ENCODE measurements around the gene DPY19L3.

DPY19L3 gene

DNA sequence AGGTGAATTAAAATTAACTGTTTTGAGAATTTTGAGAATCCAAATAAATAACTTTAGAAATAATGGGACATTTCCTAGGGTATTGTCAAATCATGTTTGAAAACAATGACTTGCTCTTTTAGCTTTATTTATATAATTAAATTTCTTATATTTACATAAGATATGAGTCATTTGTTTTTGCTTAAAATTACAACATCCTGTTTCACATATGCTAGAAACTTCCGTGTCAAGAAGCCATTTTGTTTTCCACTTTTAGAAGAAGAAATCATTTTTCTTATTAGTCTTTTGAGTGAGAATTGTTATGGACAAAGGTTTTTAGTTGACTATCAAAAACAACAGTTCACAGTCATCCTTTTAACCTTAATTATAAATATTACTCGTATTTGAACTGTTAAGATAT is 48.2 kb downstream of the DPY19L3 start:
- no peak overlapping the region for H3K4me3 ChIP-seq (ENCODE audit: low read length)
- no peak overlapping the region for H3K27ac ChIP-seq (ENCODE audit: low read depth, low read length)
- H3K79me2 ChIP-seq (ENCODE audit: control insufficient read depth, low read length), result no peaks in the 10 kb centered on the region
- H4K20me1 ChIP-seq (ENCODE audit: control insufficient read depth, insufficient read depth, low read depth, low read length), result no peaks in the 10 kb centered on the region
- no peak overlapping the region for H3K4me2 ChIP-seq (ENCODE audit: low read length)
- H3K27me3 ChIP-seq (ENCODE audit: control insufficient read depth, low read length), result no peaks in the 10 kb centered on the region
- H3K9me2 ChIP-seq (replicated peaks; ENCODE audit: control insufficient read depth, low read length), result no peaks in the 10 kb centered on the region
- H3K36me3 ChIP-seq (ENCODE audit: control insufficient read depth, low read length), result peaks cover 29% of the 10 kb centered on the region
- H3K4me1 ChIP-seq (ENCODE audit: control insufficient read depth, low read length), result no peaks in the 10 kb centered on the region
- TF ChIP-seq, protein P1, sequence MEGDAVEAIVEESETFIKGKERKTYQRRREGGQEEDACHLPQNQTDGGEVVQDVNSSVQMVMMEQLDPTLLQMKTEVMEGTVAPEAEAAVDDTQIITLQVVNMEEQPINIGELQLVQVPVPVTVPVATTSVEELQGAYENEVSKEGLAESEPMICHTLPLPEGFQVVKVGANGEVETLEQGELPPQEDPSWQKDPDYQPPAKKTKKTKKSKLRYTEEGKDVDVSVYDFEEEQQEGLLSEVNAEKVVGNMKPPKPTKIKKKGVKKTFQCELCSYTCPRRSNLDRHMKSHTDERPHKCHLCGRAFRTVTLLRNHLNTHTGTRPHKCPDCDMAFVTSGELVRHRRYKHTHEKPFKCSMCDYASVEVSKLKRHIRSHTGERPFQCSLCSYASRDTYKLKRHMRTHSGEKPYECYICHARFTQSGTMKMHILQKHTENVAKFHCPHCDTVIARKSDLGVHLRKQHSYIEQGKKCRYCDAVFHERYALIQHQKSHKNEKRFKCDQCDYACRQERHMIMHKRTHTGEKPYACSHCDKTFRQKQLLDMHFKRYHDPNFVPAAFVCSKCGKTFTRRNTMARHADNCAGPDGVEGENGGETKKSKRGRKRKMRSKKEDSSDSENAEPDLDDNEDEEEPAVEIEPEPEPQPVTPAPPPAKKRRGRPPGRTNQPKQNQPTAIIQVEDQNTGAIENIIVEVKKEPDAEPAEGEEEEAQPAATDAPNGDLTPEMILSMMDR (IDR thresholded peaks at IDR 0.05; ENCODE audit: low read depth, low read length, poor library complexity, severe bottlenecking), result no peak
- TF ChIP-seq EZH2phosphoT487 (IDR thresholded peaks at IDR 0.05; ENCODE audit: borderline replicate concordance, low read length), result no peak
- peaks cover 3% of the 10 kb centered on the region; the same call in 1 of the 2 replicates for H3F3A ChIP-seq (ENCODE audit: control insufficient read depth, insufficient read depth)
- H3K9me3 ChIP-seq (ENCODE audit: control insufficient read depth, insufficient read depth, low read length), result no peaks in the 10 kb centered on the region

- Histone ChIP-seq H3K36me3 (ENCODE audit: control insufficient read depth, low read length) (peaks cover 32% of the 10 kb centered on the region), H4K20me1 (ENCODE audit: control insufficient read depth, insufficient read depth, low read depth, low read length) (no peaks in the 10 kb centered on the region), H3K9me3 (ENCODE audit: control insufficient read depth, insufficient read depth, low read length) (no peaks in the 10 kb centered on the region), H3K9me2 (replicated peaks; ENCODE audit: control insufficient read depth, low read length) (no peaks in the 10 kb centered on the region), H3K27ac (ENCODE audit: low read depth, low read length) (no peak overlapping the region), H3K4me3 (ENCODE audit: low read length) (no peak overlapping the region), H3K79me2 (ENCODE audit: control insufficient read depth, low read length) (no peaks in the 10 kb centered on the region), H3F3A (ENCODE audit: control insufficient read depth, insufficient read depth) (peaks cover 3% of the 10 kb centered on the region; the same call in 1 of the 2 replicates), H3K27me3 (ENCODE audit: control insufficient read depth, low read length) (no peaks in the 10 kb centered on the region), H3K4me2 (ENCODE audit: low read length) (no peak overlapping the region), H3K4me1 (ENCODE audit: control insufficient read depth, low read length) (no peaks in the 10 kb centered on the region)
- TF ChIP-seq, protein P1 (IDR thresholded peaks at IDR 0.05; ENCODE audit: low read depth, low read length, poor library complexity, severe bottlenecking), result no peak
- no peak for TF ChIP-seq EZH2phosphoT487 (IDR thresholded peaks at IDR 0.05; ENCODE audit: borderline replicate concordance, low read length)
These were observed 50.8 kb downstream of the DPY19L3 start for GRCh38 chr19:32456406-32456805.

DNA sequence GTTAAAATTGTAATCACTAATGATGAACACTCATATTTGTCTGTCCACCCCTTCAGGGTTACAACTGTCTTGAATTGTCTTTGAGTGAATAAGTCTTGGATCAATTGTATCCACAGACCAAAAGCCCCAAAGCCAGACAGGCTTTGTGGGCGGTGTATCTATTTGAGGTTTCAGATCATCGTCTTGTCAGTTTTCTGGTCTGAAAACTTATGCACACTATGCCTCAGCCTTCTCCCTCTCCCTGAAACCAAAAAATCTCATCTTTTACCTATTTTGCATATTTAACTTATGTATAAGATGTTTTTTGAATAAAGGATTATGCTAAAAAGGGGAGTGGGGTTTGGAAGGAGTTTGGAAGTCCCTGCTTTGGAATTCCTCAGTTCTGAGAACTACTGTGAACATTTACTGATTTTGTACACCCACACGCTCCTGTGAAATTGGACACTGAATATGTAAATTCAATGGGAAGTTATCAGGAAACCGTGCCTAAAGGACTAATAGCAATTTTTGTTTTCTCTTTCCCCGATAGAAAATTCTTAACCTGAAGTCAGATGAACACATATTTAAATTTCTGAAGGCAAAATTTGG is 52.1 kb downstream of the DPY19L3 start:
- TF ChIP-seq, protein P1 (IDR thresholded peaks at IDR 0.05; ENCODE audit: low read depth, low read length, poor library complexity, severe bottlenecking), result no peak
- no peak for TF ChIP-seq EZH2phosphoT487 (IDR thresholded peaks at IDR 0.05; ENCODE audit: borderline replicate concordance, low read length)
- H3K9me2 ChIP-seq (replicated peaks; ENCODE audit: control insufficient read depth, low read length), result no peaks in the 10 kb centered on the region
- no peaks in the 10 kb centered on the region for H4K20me1 ChIP-seq (ENCODE audit: control insufficient read depth, insufficient read depth, low read depth, low read length)
- peaks cover 25% of the 10 kb centered on the region for H3K36me3 ChIP-seq (ENCODE audit: control insufficient read depth, low read length)
- H3K4me1 ChIP-seq (ENCODE audit: control insufficient read depth, low read length), result no peaks in the 10 kb centered on the region
- H3K79me2 ChIP-seq (ENCODE audit: control insufficient read depth, low read length), result no peaks in the 10 kb centered on the region
- H3K4me3 ChIP-seq (ENCODE audit: low read length), result no peak overlapping the region
- H3K9me3 ChIP-seq (ENCODE audit: control insufficient read depth, insufficient read depth, low read length), result no peaks in the 10 kb centered on the region
- H3K27me3 ChIP-seq (ENCODE audit: control insufficient read depth, low read length), result no peaks in the 10 kb centered on the region
- H3F3A ChIP-seq (ENCODE audit: control insufficient read depth, insufficient read depth), result peaks cover 3% of the 10 kb centered on the region; the same call in 1 of the 2 replicates
- no peak overlapping the region for H3K4me2 ChIP-seq (ENCODE audit: low read length)
- no peak overlapping the region for H3K27ac ChIP-seq (ENCODE audit: low read depth, low read length)

Data from DOHH2 (cell line).